Measurements from ENCODE around the gene GPR37L1.

Gene GPR37L1

GRCh38 chr1:202093858-202094257, 28.9 kb upstream of the GPR37L1 start:
- Histone ChIP-seq H3K27me3 (ENCODE audit: insufficient read depth, low read depth) (no peaks in the 10 kb centered on the region), H3K27ac (no peak overlapping the region), H3K4me3 (IDR thresholded peaks at IDR 0.05; ENCODE audit: insufficient read depth, low read depth, low read length) (no peak overlapping the region), H2AFZ (ENCODE audit: low read depth) (no peak overlapping the region), H4K20me1 (ENCODE audit: insufficient read depth) (no peaks in the 10 kb centered on the region), H3K36me3 (ENCODE audit: insufficient read depth) (no peaks in the 10 kb centered on the region), H3K4me1 (ENCODE audit: low read depth, poor library complexity, severe bottlenecking) (no peaks in the 10 kb centered on the region), H3K9ac (no peak overlapping the region), H3K79me2 (ENCODE audit: insufficient read depth, low read depth) (no peaks in the 10 kb centered on the region), H3K4me2 (no peak overlapping the region)
- no peak for TF ChIP-seq CTCF (conservative IDR thresholded peaks at IDR 0.05; ENCODE audit: low read depth, low read length)

- Histone ChIP-seq H3K4me2 (no peak overlapping the region), H3K4me1 (ENCODE audit: low read depth, poor library complexity, severe bottlenecking) (peaks cover 12% of the 10 kb centered on the region)
Measured at GRCh38 chr1:202101184-202101583, 21.5 kb upstream of the GPR37L1 start.

GRCh38 chr1:202104073-202104472, 18.6 kb upstream of the GPR37L1 start:
- peaks cover 36% of the 10 kb centered on the region for H3K4me1 ChIP-seq (ENCODE audit: low read depth, poor library complexity, severe bottlenecking)
- H3K27me3 ChIP-seq (ENCODE audit: insufficient read depth, low read depth), result no peaks in the 10 kb centered on the region

More at GRCh38 chr1:202101184-202101583, 21.5 kb upstream of the GPR37L1 start:
- Histone ChIP-seq H3K27me3 (ENCODE audit: insufficient read depth, low read depth) (no peaks in the 10 kb centered on the region), H3K4me3 (IDR thresholded peaks at IDR 0.05; ENCODE audit: insufficient read depth, low read depth, low read length) (no peak overlapping the region), H3K27ac (no peak overlapping the region), H3K79me2 (ENCODE audit: insufficient read depth, low read depth) (no peaks in the 10 kb centered on the region), H3K9ac (no peak overlapping the region), H3K36me3 (ENCODE audit: insufficient read depth) (no peaks in the 10 kb centered on the region), H4K20me1 (ENCODE audit: insufficient read depth) (no peaks in the 10 kb centered on the region), H2AFZ (ENCODE audit: low read depth) (no peak overlapping the region)
- no peak for TF ChIP-seq CTCF (conservative IDR thresholded peaks at IDR 0.05; ENCODE audit: low read depth, low read length)

GRCh38 chr1:202105571-202106339, 17.0 kb upstream of the GPR37L1 start:
- Histone ChIP-seq H3K9ac (peak overlapping the region; percentile 21; the same call in 1 of the 2 replicates), H3K27me3 (ENCODE audit: insufficient read depth, low read depth) (no peaks in the 10 kb centered on the region), H3K4me1 (ENCODE audit: low read depth, poor library complexity, severe bottlenecking) (peaks cover 36% of the 10 kb centered on the region), H2AFZ (ENCODE audit: low read depth) (peak overlapping the region; percentile 42; the same call in 1 of the 2 replicates), H3K4me2 (peak overlapping the region; percentile 19; the same call in 1 of the 2 replicates), H3K36me3 (ENCODE audit: insufficient read depth) (no peaks in the 10 kb centered on the region), H3K4me3 (IDR thresholded peaks at IDR 0.05; ENCODE audit: insufficient read depth, low read depth, low read length) (no peak overlapping the region), H3K79me2 (ENCODE audit: insufficient read depth, low read depth) (no peaks in the 10 kb centered on the region), H3K27ac (peak overlapping the region; percentile 62), H4K20me1 (ENCODE audit: insufficient read depth) (no peaks in the 10 kb centered on the region)
- no peak for TF ChIP-seq CTCF (conservative IDR thresholded peaks at IDR 0.05; ENCODE audit: low read depth, low read length)

More at GRCh38 chr1:202104073-202104472, 18.6 kb upstream of the GPR37L1 start:
- no peaks in the 10 kb centered on the region for H3K36me3 ChIP-seq (ENCODE audit: insufficient read depth)
- no peaks in the 10 kb centered on the region for H4K20me1 ChIP-seq (ENCODE audit: insufficient read depth)
- H2AFZ ChIP-seq (ENCODE audit: low read depth), result no peak overlapping the region
- no peak overlapping the region for H3K9ac ChIP-seq
- H3K79me2 ChIP-seq (ENCODE audit: insufficient read depth, low read depth), result no peaks in the 10 kb centered on the region
- no peak overlapping the region for H3K27ac ChIP-seq
- H3K4me3 ChIP-seq (IDR thresholded peaks at IDR 0.05; ENCODE audit: insufficient read depth, low read depth, low read length), result no peak overlapping the region
- TF ChIP-seq CTCF (conservative IDR thresholded peaks at IDR 0.05; ENCODE audit: low read depth, low read length), result no peak
- no peak overlapping the region for H3K4me2 ChIP-seq

Data from KMS-11 (cell line).